ENCODE data around the gene EOMES. TPM values are rescaled to one million over a fixed set of nuclear protein-coding genes. Genes with fewer than 3 reads are reported as not detected.

EOMES gene
- total and polyA plus RNA-seq, 5 donors = 0.09 to 0.29 (median 0.17) TPM; not detected in 1

DNA sequence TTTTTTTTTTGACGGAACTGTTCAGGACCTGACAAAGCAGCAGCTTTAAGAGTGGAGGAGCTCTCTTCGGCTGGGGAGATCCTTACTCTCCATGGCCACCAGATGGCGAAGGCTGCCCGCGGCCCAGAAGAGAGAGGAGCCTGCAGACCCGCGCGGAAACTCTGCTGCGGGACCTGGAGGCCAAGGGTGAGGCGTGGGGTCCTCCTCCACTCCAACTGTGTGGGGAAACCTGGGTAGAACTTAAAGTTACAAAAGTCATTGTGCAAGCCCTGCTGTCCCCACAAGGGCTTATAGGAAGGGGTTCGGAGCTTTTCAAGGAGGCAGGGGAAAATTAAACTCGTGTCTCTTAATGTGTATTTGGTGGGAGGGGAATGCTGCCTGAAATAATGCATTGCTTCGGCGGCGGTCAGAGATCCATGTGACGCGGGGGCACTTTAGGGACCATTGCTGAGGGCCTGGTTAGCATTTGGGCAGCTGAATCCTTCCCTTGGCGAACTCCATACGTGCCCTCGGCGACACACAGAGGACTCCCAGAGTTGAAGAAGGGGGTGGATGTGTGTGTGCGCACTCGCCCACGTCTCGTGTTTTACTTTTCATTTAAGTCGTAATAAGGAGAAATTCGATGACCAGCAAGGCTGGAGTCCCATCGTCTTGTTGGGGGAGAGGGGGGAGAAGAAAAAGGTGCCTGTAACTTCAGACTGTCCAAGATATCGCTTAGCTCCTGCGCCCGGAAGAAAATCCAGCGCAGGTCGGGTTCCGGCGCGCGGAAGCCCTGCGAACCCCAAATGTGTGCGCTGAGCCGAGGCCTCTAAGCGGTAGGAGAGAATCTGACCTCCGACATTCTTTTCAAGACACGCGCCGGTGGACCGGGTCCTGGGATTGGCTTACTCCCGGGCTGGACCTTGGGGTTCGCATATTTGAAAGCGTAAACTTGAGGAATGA, 9.7 kb downstream of the EOMES start:
- H3K9me3 ChIP-seq (ENCODE audit: control insufficient read depth, low read length) = no peaks in the 10 kb centered on the region
- DNase-seq = peak; percentile 78 to 90 (median 89)
- intact Hi-C loops (cut with DNase I) = loop anchor here (5.0 to 10.0 kb wide), 3 partner anchors 615 to 622 kb away; no protein-coding TSS in a partner anchor
- no peaks in the 10 kb centered on the region for H3K4me1 ChIP-seq (ENCODE audit: control insufficient read depth, insufficient read depth, low read length)
- H3K4me3 ChIP-seq (ENCODE audit: low read length) = peak overlapping the region; percentile 94
- H3K27me3 ChIP-seq (ENCODE audit: control insufficient read depth, insufficient read depth) = no peaks in the 10 kb centered on the region
- under 1% methylated on average over 49 of the region's 49 CpGs for WGBS
- ATAC-seq = peak; percentile 96 to 98
- H3K27ac ChIP-seq (ENCODE audit: low read length) = no peak overlapping the region

DNA sequence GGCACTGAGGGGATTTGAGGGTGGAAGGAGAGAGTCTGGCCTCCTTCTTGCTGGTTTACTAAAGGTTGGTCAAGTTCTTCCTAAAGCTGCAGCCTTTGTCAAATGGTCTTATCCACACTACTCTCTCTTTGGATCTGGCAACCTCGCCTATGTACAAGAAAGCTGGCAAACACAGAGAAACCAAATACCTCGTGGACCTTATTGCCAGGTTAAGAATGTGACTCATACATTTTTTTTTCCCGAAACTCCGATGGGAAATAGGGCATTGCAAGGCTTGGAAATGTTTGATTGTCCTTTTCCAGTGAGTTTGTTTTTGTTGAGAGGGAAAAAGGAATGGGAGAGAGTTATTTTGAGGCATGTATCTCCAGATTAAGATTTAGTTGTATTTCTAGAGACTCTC, 13.9 kb downstream of the EOMES start:
- Histone ChIP-seq H3K9me3 (ENCODE audit: control insufficient read depth, low read length) (no peaks in the 10 kb centered on the region), H3K27me3 (ENCODE audit: control insufficient read depth, insufficient read depth) (no peaks in the 10 kb centered on the region)

DNA sequence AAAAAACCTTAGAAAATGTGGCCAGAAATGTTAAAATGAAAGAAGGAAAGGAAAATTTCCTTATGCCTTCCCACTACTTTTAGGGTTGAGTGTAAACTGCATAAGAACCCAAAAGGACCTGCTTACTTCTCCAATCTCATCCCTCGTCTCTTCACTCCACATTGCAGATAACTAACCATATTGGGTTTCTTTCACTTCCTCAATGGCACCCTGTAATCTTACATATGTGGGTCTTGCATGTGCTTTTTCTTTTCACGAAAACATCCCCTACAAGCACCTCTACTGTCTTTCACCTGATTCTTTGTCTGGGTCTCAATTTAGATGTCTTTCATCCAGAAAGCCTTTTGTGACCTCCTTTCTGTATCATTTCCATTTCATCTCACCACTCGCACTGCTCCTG, 23.1 kb downstream of the EOMES start:
- WGBS = 74% methylated on average over 3 of the region's 3 CpGs
- no peaks in the 10 kb centered on the region for H3K4me1 ChIP-seq (ENCODE audit: control insufficient read depth, insufficient read depth, low read length)
- ATAC-seq (no peak), DNase-seq (no peak)
- no peaks in the 10 kb centered on the region for H3K9me3 ChIP-seq (ENCODE audit: control insufficient read depth, low read length)
- intact Hi-C loops (cut with DNase I) = no loop called here
- H3K27ac ChIP-seq (ENCODE audit: low read length) = no peak overlapping the region
- no peaks in the 10 kb centered on the region for H3K27me3 ChIP-seq (ENCODE audit: control insufficient read depth, insufficient read depth)
- H3K4me3 ChIP-seq (ENCODE audit: low read length) = no peak overlapping the region

More for the DNA sequence above, 13.9 kb downstream of the EOMES start:
- DNase-seq = no peak
- Histone ChIP-seq H3K27ac (ENCODE audit: low read length) (no peak overlapping the region), H3K4me3 (ENCODE audit: low read length) (no peak overlapping the region), H3K4me1 (ENCODE audit: control insufficient read depth, insufficient read depth, low read length) (no peaks in the 10 kb centered on the region)
- ATAC-seq = no peak
- intact Hi-C loops (cut with DNase I) = no loop called here
- 72% methylated on average over 4 of the region's 4 CpGs for WGBS

DNA sequence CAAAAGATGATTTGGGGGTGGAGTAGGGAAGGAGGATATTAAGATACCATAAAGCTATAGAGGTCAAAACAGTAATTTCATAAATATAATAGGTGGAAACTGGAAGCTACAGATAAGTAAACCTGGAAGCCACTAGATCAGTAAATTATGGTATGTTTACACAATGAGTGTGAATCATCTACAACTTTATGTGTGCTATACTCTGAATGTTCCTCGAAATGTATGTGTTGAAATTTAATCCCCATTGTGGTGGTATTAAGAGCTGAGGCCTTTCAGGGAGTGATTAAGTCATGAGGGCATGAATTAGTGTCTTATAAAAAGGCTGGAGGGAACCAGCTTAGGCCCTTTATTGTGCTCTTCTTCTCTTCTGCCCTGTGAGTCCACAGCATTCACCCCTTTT, 25.2 kb downstream of the EOMES start:
- no peak overlapping the region for H3K27ac ChIP-seq (ENCODE audit: low read length)
- 61% methylated on average over 1 of the region's 1 CpG for WGBS
- ATAC-seq (no peak), DNase-seq (no peak)
- intact Hi-C loops (cut with DNase I) = no loop called here
- H3K9me3 ChIP-seq (ENCODE audit: control insufficient read depth, low read length) = no peaks in the 10 kb centered on the region
- no peaks in the 10 kb centered on the region for H3K27me3 ChIP-seq (ENCODE audit: control insufficient read depth, insufficient read depth)
- no peak overlapping the region for H3K4me3 ChIP-seq (ENCODE audit: low read length)
- H3K4me1 ChIP-seq (ENCODE audit: control insufficient read depth, insufficient read depth, low read length) = no peaks in the 10 kb centered on the region

DNA sequence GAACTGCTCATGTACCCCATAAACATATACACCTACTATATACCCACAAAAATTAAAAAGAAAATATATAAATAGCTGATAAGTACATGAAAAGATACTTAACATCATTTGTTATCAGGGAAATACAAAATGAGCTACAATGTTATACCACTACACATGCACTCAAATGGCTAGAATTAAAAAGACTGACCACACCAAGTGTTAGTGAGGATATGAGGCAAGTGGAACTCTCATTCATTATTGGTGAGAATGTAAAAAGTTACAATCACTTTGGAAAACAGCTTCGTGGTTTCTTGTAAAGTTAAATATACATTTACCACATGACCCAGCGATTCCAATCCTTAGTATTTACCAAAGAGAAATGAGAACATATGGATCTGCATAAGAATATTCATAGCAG, 26.5 kb downstream of the EOMES start:
- Histone ChIP-seq H3K9me3 (ENCODE audit: control insufficient read depth, low read length) (no peaks in the 10 kb centered on the region), H3K27ac (ENCODE audit: low read length) (no peak overlapping the region), H3K4me3 (ENCODE audit: low read length) (no peak overlapping the region), H3K27me3 (ENCODE audit: control insufficient read depth, insufficient read depth) (no peaks in the 10 kb centered on the region), H3K4me1 (ENCODE audit: control insufficient read depth, insufficient read depth, low read length) (no peaks in the 10 kb centered on the region)
- ATAC-seq (no peak), DNase-seq (no peak)
- 86% methylated on average over 2 of the region's 2 CpGs for WGBS
- intact Hi-C loops (cut with DNase I) = no loop called here

DNA sequence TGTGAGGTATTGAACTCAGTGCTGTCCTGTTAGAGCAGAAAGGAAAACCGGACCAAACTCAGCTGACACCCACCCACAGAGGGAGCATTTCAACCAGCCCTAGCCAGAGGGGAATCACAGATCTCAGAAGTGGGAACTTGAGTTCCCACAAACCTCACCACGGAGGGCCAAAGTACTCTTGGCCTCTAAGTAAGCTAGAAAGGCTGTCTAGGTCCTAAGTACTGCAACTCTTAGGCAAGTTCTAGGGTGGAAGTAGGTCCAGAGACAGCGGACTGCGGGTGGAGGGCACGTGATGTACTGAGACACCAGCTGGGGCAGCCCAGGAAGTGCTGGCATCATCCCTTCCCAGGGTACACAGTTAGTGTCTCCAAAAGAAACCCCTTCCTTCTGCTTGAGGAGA, 34.1 kb downstream of the EOMES start:
- H3K9me3 ChIP-seq (ENCODE audit: control insufficient read depth, low read length) = peaks cover 2% of the 10 kb centered on the region
- intact Hi-C loops (cut with DNase I) = loop anchor here in 3 of 4 donors (10.0 kb wide), 1 partner anchor 373 kb away; no protein-coding TSS in a partner anchor
- ATAC-seq (no peak), DNase-seq (no peak)
- H3K27ac ChIP-seq (ENCODE audit: low read length) = no peak overlapping the region
- no peaks in the 10 kb centered on the region for H3K27me3 ChIP-seq (ENCODE audit: control insufficient read depth, insufficient read depth)
- no peak overlapping the region for H3K4me3 ChIP-seq (ENCODE audit: low read length)
- WGBS = 88% methylated on average over 5 of the region's 5 CpGs
- no peaks in the 10 kb centered on the region for H3K4me1 ChIP-seq (ENCODE audit: control insufficient read depth, insufficient read depth, low read length)

DNA sequence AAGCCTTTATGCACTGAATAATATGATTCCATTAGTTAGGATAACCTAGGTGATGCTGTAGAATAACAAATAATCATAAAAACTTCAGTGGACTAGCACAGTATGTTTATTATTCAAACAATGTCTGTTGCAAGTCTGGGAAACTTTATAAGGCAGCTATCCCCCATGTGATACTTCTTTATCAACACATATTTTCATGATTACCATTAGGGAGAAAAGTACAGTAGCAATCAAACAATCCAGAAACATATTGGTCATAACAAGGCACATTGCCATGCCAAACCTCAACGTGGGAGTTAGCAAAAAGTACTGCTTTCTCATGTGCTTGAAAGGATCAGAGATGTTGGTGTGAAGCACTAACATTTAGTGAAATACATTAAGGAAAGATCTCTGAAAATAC, 35.5 kb downstream of the EOMES start:
- Histone ChIP-seq H3K27me3 (ENCODE audit: control insufficient read depth, insufficient read depth) (no peaks in the 10 kb centered on the region), H3K4me1 (ENCODE audit: control insufficient read depth, insufficient read depth, low read length) (no peaks in the 10 kb centered on the region), H3K27ac (ENCODE audit: low read length) (no peak overlapping the region), H3K9me3 (ENCODE audit: control insufficient read depth, low read length) (peaks cover 2% of the 10 kb centered on the region), H3K4me3 (ENCODE audit: low read length) (no peak overlapping the region)
- DNase-seq (no peak), ATAC-seq (no peak)
- intact Hi-C loops (cut with DNase I) = loop anchor here in 3 of 4 donors (10.0 kb wide), 1 partner anchor 372 kb away; no protein-coding TSS in a partner anchor
- WGBS = 46% methylated on average over 1 of the region's 1 CpG

DNA sequence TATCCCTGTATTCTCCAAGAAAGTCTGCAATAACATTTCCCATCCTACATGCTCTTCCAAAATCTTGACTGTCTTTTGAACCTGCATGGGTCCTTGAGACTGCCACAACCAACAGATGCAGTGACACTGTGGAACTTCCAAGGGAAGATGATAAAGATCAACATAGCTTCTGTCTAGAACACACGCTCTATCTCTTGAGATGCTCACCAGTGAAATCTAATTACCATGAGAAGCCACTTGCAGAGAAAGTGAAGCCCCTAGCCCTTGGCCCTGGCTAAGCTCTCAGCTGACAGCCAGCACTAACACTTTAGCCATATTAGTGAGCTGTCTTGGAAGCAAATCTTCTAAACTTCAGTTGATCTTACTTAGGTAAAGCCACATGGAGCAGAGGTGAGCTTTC, 36.6 kb downstream of the EOMES start:
- no peak overlapping the region for H3K27ac ChIP-seq (ENCODE audit: low read length)
- no peak for DNase-seq
- intact Hi-C loops (cut with DNase I) = loop anchor here in 3 of 4 donors (10.0 kb wide), 1 partner anchor 371 kb away; no protein-coding TSS in a partner anchor
- peaks cover 3% of the 10 kb centered on the region for H3K4me1 ChIP-seq (ENCODE audit: control insufficient read depth, insufficient read depth, low read length)
- ATAC-seq = no peak
- no peaks in the 10 kb centered on the region for H3K27me3 ChIP-seq (ENCODE audit: control insufficient read depth, insufficient read depth)
- WGBS = 77% methylated on average over 1 of the region's 1 CpG
- H3K4me3 ChIP-seq (ENCODE audit: low read length) = no peak overlapping the region
- peaks cover 2% of the 10 kb centered on the region for H3K9me3 ChIP-seq (ENCODE audit: control insufficient read depth, low read length)

DNA sequence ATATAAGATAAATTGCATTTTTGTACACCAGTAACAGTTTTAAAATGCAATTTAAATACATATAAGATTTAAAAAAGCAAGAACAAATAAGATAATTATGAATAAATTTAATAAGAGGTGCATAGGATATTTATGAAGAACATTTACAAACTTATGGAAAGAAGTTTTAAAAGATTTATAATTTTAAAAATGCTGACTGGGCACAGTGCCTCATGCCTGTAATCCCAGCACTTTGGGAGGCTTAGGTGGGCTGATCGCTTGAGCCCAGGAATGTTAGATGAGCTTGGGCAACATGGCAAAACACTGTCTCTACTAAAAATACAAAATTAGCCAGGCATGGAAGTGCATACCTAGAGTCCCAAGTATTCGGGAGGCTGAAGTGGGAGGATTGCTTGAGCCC, 37.8 kb downstream of the EOMES start:
- intact Hi-C loops (cut with DNase I) = loop anchor here in 3 of 4 donors (10.0 kb wide), 1 partner anchor 370 kb away; no protein-coding TSS in a partner anchor
- Histone ChIP-seq H3K4me1 (ENCODE audit: control insufficient read depth, insufficient read depth, low read length) (peaks cover 3% of the 10 kb centered on the region), H3K27me3 (ENCODE audit: control insufficient read depth, insufficient read depth) (no peaks in the 10 kb centered on the region), H3K4me3 (ENCODE audit: low read length) (no peak overlapping the region), H3K9me3 (ENCODE audit: control insufficient read depth, low read length) (peaks cover under 1% of the 10 kb centered on the region), H3K27ac (ENCODE audit: low read length) (no peak overlapping the region)
- DNase-seq (no peak), ATAC-seq (no peak)
- whole genome bisulfite sequencing = 92% methylated on average over 2 of the region's 2 CpGs

DNA sequence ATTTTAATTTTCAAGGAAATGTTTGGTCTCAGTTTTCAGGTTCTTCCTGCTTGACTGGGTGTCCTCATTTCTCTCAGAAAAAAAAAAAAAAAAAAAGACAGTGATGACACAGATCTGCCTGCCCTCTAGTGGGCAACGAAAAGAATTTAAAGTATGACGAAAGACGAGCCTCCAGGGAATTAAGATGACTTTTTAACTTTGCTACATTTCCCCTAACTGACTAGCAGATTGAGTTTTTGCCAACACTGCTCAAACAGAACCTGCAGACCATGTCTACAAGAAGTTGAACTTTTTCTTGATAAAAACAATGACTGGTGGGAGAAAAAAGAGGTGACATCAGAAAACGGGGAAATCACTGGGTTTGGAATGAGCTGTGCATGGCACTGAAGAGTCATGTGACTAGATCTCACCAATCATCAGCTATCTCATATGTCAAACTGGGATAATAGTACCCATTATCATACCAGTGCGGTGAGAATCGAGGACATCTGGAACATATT, 40.8 kb downstream of the EOMES start:
- 24% methylated on average over 6 of the region's 6 CpGs for WGBS
- DNase-seq (no peak), ATAC-seq (peak; percentile 53 to 75)
- Histone ChIP-seq H3K4me3 (ENCODE audit: low read length) (no peak overlapping the region), H3K27me3 (ENCODE audit: control insufficient read depth, insufficient read depth) (no peaks in the 10 kb centered on the region), H3K27ac (ENCODE audit: low read length) (no peak overlapping the region), H3K4me1 (ENCODE audit: control insufficient read depth, insufficient read depth, low read length) (peaks cover 3% of the 10 kb centered on the region), H3K9me3 (ENCODE audit: control insufficient read depth, low read length) (no peaks in the 10 kb centered on the region)
- intact Hi-C loops (cut with DNase I) = loop anchor here in 3 of 4 donors (10.0 kb wide), 1 partner anchor 366 kb away; no protein-coding TSS in a partner anchor

All from right cardiac atrium (tissue), 5 donors.